Measurements from ENCODE around the gene MED12L. TPM values are rescaled to one million over a fixed set of nuclear protein-coding genes. Genes with fewer than 3 reads are reported as not detected.

The MED12L gene
- total RNA-seq, 2 experiments from 2014 or later = 12.6 to 32.7 TPM

DNA sequence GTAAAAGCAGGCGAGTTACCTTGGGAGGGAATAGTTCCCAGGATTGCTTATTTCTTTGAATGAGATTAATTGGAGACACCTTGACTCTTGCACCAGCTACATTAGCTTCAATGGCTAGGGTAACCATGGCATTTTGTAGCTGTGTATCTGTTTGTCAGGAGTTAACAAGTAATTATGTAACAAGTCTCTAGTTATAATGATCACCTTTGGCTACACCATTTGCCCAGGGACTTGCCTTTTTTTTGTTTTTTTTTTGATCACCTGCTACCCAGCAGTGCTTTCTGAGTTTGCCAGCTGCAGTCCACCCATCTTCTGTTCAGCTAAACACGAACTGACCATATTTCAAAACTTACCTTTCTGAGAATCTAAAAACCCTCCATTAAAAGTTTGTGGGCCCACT is 2.2 kb downstream of the MED12L start:
- Histone ChIP-seq H3K79me2 (ENCODE audit: insufficient read depth, low read depth, low read length) (peaks cover 18% of the 10 kb centered on the region; the same call in 1 of the 2 replicates), H3K4me1 (ENCODE audit: insufficient read depth, low read length, poor library complexity, severe bottlenecking) (peaks cover 25% of the 10 kb centered on the region), H4K20me1 (ENCODE audit: insufficient read depth, low read length) (0 out of 2 replicates have a peak, but pooled peaks cover 4% of the 10 kb centered on the region), H3K9me2 (ENCODE audit: insufficient read depth, low read length) (no peaks in the 10 kb centered on the region), H3K36me3 (ENCODE audit: insufficient read depth, low read length) (peaks cover 5% of the 10 kb centered on the region), H3K4me3 (ENCODE audit: low read depth, low read length, poor library complexity, severe bottlenecking) (peak overlapping the region; percentile 88), H2AFZ (ENCODE audit: low read length) (peak overlapping the region; percentile 85; the same call in 1 of the 2 replicates), H3K9me3 (ENCODE audit: low read length) (no peaks in the 10 kb centered on the region), H3K4me2 (ENCODE audit: low read length) (peak overlapping the region; percentile 93), H3K27ac (ENCODE audit: low read depth, low read length, poor library complexity, severe bottlenecking) (no peak overlapping the region)
- ChIA-PET CTCF (ENCODE audit: unreplicated experiment) (no interaction called here), POLR2A (interaction anchor here (0.6 to 3.8 kb wide), 8 partner anchors 17 to 386 kb away, joined by 3 to 14 read pairs (median 3); no protein-coding TSS in a partner anchor)
- intact Hi-C loops (cut with micrococcal nuclease; ENCODE audit: unreplicated experiment) = loop anchor here (5.0 kb wide), 4 partner anchors 190 to 1275 kb away; partner anchors contain the start of genes P2RY14, RNF13 and SELENOT
- peak; percentile 7 for DNase-seq (ENCODE audit: low spot score)
- BruUV-seq (replicated peaks) = no TSS peak
- no peak for TF ChIP-seq EZH2phosphoT487 (IDR thresholded peaks at IDR 0.05; ENCODE audit: borderline replicate concordance, low read depth, low read length)
- TF ChIP-seq, protein P1, sequence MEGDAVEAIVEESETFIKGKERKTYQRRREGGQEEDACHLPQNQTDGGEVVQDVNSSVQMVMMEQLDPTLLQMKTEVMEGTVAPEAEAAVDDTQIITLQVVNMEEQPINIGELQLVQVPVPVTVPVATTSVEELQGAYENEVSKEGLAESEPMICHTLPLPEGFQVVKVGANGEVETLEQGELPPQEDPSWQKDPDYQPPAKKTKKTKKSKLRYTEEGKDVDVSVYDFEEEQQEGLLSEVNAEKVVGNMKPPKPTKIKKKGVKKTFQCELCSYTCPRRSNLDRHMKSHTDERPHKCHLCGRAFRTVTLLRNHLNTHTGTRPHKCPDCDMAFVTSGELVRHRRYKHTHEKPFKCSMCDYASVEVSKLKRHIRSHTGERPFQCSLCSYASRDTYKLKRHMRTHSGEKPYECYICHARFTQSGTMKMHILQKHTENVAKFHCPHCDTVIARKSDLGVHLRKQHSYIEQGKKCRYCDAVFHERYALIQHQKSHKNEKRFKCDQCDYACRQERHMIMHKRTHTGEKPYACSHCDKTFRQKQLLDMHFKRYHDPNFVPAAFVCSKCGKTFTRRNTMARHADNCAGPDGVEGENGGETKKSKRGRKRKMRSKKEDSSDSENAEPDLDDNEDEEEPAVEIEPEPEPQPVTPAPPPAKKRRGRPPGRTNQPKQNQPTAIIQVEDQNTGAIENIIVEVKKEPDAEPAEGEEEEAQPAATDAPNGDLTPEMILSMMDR (conservative IDR thresholded peaks at IDR 0.05; ENCODE audit: low read length) = no peak

DNA sequence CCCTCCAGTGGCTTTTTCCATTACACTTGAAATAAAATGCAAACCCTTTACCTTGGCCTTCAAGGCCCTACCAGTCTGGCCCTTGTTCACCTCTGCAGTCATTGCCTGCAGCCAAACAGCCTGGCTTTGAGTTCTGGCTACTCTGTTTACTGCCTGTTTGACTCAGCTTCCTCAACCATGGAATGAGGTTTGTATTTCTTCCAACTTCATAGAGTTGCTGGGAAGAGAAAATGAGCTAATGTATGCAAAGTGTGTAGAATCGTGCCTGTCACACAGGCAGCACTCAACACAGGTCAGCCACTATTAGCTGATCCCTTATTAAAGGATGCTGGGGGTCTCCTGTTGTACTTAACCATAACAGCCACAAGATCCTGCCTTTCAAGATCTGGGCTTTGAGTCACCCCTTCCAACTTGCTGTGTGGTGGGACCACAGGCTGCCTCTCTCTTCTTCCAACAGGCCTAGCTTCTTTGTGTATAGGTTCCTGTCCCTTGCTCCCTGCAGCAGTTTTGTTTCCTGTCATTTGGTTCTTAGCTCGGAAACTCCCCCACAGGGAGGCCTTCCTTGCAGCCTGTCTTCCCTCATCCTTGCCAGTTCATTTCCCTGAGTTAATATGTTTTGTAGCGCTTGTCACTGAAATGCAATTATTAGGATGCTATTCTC is 6.4 kb downstream of the MED12L start:
- ChIA-PET POLR2A (interaction anchor here (4.2 kb wide), 1 partner anchor 11 kb away, joined by 30 read pairs; no protein-coding TSS in a partner anchor), CTCF (ENCODE audit: unreplicated experiment) (no interaction called here)
- Histone ChIP-seq H3K27ac (ENCODE audit: low read depth, low read length, poor library complexity, severe bottlenecking) (no peak overlapping the region), H2AFZ (ENCODE audit: low read length) (no peak overlapping the region), H3K9me2 (ENCODE audit: insufficient read depth, low read length) (no peaks in the 10 kb centered on the region), H3K4me2 (ENCODE audit: low read length) (no peak overlapping the region), H3K36me3 (ENCODE audit: insufficient read depth, low read length) (peaks cover 5% of the 10 kb centered on the region), H3K4me3 (ENCODE audit: low read depth, low read length, poor library complexity, severe bottlenecking) (no peak overlapping the region), H3K9me3 (ENCODE audit: low read length) (no peaks in the 10 kb centered on the region), H4K20me1 (ENCODE audit: insufficient read depth, low read length) (peaks cover 20% of the 10 kb centered on the region; the same call in 1 of the 2 replicates), H3K4me1 (ENCODE audit: insufficient read depth, low read length, poor library complexity, severe bottlenecking) (peaks cover 37% of the 10 kb centered on the region), H3K79me2 (ENCODE audit: insufficient read depth, low read depth, low read length) (peaks cover 18% of the 10 kb centered on the region; the same call in 1 of the 2 replicates)
- TF ChIP-seq EZH2phosphoT487 (IDR thresholded peaks at IDR 0.05; ENCODE audit: borderline replicate concordance, low read depth, low read length) = no peak
- TF ChIP-seq, protein P1 (conservative IDR thresholded peaks at IDR 0.05; ENCODE audit: low read length) = no peak
- no peak for DNase-seq (ENCODE audit: low spot score)
- BruUV-seq (replicated peaks) = no TSS peak
- intact Hi-C loops (cut with micrococcal nuclease; ENCODE audit: unreplicated experiment) = no loop called here

DNA sequence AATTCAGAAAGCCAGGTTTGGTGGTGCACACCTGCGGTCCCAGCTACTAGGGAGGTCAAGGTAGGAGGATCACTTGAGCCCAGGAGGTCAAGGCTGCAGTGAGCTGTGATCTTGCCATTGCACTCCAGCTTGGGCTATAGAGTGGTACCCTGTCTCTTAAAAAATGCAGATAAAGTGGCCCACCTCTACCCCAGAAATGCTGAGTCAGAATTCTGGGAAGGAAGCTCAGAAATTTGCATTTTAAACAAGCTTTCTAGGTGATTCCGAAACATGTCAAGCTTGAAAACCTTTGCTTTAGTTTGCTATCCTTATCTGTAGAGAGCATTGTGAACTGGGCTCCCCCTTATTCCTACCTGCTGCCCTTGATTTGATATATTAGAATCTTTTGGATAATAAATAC is 7.7 kb downstream of the MED12L start:
- no peak overlapping the region for H3K4me3 ChIP-seq (ENCODE audit: low read depth, low read length, poor library complexity, severe bottlenecking)
- BruUV-seq (replicated peaks) = no TSS peak

More for the DNA sequence above, 7.7 kb downstream of the MED12L start:
- Histone ChIP-seq H3K79me2 (ENCODE audit: insufficient read depth, low read depth, low read length) (peaks cover 7% of the 10 kb centered on the region; the same call in 1 of the 2 replicates), H3K27ac (ENCODE audit: low read depth, low read length, poor library complexity, severe bottlenecking) (no peak overlapping the region), H3K9me3 (ENCODE audit: low read length) (no peaks in the 10 kb centered on the region), H2AFZ (ENCODE audit: low read length) (no peak overlapping the region), H3K9me2 (ENCODE audit: insufficient read depth, low read length) (no peaks in the 10 kb centered on the region), H3K4me1 (ENCODE audit: insufficient read depth, low read length, poor library complexity, severe bottlenecking) (peaks cover 27% of the 10 kb centered on the region), H4K20me1 (ENCODE audit: insufficient read depth, low read length) (peaks cover 20% of the 10 kb centered on the region; the same call in 1 of the 2 replicates), H3K4me2 (ENCODE audit: low read length) (peak overlapping the region; percentile 63), H3K36me3 (ENCODE audit: insufficient read depth, low read length) (peaks cover 5% of the 10 kb centered on the region)
- intact Hi-C loops (cut with micrococcal nuclease; ENCODE audit: unreplicated experiment) = no loop called here
- no peak for DNase-seq (ENCODE audit: low spot score)
- POLR2A ChIA-PET = interaction anchor here (0.7 to 4.2 kb wide), 3 partner anchors 8 to 49 kb away, joined by 3 to 30 read pairs (median 11); partner anchors contain the start of gene MED12L
- TF ChIP-seq, protein P1 (conservative IDR thresholded peaks at IDR 0.05; ENCODE audit: low read length) = no peak
- no peak for TF ChIP-seq EZH2phosphoT487 (IDR thresholded peaks at IDR 0.05; ENCODE audit: borderline replicate concordance, low read depth, low read length)
- CTCF ChIA-PET (ENCODE audit: unreplicated experiment) = no interaction called here

All from OCI-LY7 (cell line).